Hematopoietic multipotent progenitor cell treated with erythropoietin and hydrocortisone succinate and interleukin-3 and kit ligand, for 15 days (in vitro differentiated cells): ENCODE results near the gene BTRC.

Experiments
- DNase-seq: peaks from one replicate; pipeline ENCODE4 v3.0.0-alpha.2; 2015; ENCODE audit warnings: low spot score

Gene BTRC

DNA sequence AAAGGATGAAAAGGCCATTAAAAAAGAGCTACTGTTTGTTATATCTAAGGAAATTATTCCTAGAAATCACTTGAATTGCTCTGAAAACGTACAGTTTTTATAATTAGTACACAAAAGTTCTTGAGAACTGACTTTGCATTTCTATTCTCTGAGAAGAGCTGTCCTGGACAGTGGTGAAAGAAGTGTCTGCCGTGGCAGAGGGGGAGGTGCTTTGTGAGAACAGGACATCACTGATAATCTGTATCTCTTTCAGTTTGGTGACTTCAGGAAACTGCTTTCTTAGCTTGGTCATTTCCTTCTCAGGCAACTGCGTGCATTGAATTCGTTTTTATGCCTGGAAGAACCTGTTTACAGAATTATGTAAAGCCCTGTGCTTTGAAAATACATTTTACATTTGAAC lies 182.0 kb downstream of the BTRC start:
- peak; percentile 19 for DNase-seq

DNA sequence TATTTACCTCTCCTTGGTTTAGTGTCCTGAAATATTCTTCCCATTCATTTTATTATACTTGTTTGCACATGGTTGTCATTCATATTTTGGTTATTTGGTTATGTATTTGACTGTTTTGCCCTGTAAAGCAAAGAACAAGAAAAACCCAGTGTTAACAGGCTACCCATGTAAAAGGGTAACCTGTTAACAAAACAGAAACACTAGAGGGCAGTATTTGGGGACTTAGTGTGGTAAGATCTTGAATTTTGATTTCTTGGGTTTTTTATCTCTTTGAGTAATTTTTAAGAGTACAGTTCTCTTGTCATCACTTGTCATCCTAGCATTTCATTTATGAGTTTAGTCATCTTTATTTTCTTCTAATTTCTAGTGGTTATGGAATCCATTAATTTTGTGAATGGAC lies 182.8 kb downstream of the BTRC start:
- DNase-seq = peak; percentile 77

DNA sequence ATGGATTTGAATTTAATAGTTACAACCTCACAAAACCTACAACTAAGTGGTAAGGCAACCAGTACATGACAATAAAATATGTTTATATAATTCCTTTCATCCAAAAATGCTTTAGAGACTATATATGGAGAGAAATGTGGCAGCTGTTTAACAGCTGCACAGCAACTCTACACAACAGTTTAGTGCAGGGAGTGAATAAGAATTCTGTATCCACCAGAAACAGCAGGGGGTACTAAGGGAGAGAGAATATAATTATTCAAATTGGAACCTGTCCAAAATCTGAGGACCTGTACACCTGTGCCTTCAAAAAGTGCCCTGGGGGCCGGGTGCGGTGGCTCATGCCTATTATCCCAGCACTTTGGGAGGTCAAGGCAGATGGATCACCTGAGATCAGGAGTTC lies 184.5 kb downstream of the BTRC start:
- no peak for DNase-seq

DNA sequence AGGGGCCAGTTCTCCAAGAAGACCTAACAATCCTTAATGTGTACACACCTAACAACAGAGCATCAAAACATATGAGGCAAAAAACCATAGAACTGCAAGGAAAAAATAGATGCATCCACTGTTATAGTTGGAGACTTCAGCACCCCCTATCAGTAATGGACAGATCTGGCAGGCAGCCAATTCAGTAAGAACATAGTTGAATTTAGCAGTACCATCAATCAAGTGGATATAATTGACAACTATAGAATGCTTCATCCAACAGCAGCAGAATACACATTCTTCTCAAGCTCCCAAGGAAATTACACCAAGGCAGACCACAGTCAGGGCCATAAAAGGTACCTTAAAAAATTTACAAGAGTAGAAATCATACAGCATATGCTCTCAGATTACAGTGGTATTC lies 191.9 kb downstream of the BTRC start:
- peak; percentile 80 for DNase-seq

DNA sequence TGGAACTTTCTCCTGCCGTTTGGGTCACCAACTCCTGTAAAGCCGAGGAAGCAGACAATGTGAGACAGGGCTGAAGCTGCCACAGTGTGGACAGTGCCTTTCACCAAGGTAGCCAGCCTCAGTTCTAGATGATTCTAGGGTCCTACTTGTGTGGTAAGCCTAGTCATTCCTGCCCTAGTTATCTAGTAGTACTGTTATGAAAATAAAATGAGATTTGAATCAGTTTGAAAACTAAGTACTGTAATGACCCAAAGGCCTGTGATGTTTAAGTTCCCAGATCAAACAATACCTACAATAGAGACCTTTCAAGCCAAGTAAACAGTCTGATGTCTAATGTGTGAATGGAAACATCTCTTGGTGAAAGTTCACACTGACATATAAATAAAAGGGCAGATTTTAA lies 197.0 kb downstream of the BTRC start:
- no peak for DNase-seq

DNA sequence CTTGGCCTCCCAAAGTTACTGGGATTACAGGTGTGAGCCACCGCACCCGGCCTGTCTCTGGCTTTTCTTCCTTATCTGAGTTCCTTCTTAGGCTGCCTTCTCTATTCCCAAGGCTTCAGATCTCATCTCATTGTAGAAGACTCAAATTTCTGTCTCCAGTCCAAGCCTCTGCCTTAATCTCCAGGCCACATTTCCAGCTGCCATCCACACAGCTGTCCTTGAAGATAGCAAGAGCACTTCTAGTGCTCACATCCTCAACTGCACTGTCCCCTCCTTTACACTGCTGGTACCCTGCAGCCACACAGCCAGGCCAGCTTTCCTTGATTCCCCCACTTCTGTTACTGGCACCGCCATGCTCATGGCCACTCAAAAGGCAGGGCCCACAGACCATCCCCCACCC lies 198.5 kb downstream of the BTRC start:
- DNase-seq = peak; percentile 34

DNA sequence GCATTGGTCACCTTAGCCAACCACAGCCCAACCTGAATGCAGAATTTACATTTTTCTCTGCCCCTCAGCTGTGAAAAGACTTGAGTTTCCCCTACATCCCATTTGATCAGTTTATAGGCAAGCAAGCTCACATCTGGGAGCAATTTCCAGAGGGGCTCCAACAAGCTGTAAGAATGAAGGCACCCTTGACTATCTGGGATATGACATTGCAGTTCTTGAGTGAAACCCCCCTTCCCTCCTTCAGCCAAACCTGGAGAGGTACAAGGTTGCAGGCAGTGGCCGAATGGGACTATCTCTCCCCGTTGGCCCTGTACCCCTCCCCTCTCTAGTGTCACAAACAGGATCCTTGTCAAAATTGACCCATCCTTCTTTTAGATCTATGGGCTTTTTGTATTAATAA lies 203.6 kb downstream of the BTRC start:
- no peak for DNase-seq

DNA sequence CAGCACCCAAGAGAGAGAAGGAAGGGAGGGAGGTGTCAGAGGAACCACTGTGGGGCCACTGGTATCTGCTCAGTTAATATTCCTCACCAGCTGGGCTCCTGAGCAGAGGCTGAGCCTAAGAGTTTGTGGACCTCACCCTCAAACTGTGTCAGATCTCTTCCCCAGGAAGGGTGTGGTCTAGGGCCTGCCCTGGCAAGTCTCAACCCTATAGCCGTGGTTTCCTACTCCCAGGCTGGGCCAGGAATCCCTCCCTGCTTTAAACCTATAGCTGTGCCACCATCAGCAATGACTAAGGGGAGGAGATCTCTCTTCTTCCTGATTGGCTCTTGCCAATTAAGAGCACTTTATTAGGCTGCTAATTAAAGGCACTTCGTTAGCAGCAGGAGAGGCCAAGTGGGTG lies 204.2 kb downstream of the BTRC start:
- peak; percentile 72 for DNase-seq

DNA sequence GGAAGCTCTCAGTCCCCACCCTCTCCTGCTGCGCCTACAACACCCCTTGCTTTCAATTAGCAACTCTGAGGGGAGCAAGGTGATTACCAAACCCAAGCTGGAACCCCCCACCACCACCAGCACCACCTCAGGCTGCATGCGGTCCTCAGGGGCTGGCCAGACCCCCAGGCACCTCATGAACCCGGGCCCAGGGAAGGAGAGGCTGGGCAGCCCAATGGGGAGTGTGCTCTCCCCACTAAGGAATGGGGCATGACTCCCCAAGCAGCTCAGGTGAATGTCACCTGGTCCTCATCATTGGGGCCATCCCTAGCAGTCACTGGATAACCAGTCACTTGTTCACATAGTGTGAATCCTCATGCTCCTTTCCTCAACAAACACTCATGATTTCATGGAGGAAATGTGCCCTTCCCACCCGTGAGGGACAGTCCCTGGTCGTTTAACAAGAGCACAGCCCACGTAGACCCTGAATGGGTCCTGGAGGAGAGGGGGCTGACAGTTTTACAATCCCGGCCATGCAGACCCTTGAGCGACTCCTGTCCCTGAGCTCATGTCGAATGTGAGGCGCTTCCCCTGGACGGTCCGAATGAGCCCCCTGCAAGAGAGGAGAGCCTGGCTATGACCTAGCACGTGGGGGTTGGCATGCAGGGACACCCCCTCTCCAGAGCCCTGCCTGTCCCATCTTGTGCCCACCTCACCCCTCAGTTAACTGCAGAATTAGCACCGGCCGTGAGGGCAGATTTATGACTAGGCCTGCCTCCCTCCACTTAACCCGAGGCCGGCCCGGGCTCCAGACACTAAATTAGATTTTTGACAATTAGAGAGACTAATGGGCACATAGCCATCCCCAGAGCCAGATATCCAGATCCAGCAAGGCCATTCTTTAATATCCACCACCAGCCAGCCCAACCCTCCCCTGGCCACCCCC lies 205.0 kb downstream of the BTRC start:
- DNase-seq = no peak

DNA sequence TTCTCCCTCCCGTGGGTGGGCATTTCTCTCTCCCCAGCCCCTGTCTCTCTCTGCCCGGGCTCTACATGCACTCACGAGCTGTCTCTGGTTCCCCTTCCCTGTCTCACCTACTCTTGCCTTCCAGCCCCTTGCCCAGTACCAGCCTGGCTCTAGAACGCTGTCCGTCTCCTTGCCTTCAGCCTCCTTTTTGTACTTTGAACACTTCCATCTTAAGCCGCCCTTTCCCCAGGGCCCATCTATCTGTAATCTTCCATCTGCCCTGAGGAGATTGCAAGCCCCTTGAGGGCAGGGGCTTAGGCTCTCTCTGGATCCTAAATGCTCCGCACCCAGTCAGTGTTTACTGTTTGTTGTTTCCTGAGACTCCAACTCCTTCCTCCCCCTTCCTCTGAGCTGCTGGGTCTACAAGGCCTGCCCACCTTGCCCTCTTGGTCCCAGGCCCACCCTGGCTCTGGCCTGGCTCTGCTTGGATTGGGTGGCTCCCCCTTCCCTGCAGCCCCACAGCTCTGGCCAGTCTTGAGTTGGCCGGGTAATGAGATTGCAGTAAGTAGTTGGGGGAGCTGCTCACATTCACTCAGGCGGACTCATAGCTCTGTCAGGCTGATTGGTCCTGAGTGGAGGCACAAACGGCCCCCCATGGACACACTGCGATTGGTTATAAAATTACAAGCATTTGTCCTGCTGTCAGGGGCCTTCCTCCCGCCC lies 205.8 kb downstream of the BTRC start:
- no peak for DNase-seq

DNA sequence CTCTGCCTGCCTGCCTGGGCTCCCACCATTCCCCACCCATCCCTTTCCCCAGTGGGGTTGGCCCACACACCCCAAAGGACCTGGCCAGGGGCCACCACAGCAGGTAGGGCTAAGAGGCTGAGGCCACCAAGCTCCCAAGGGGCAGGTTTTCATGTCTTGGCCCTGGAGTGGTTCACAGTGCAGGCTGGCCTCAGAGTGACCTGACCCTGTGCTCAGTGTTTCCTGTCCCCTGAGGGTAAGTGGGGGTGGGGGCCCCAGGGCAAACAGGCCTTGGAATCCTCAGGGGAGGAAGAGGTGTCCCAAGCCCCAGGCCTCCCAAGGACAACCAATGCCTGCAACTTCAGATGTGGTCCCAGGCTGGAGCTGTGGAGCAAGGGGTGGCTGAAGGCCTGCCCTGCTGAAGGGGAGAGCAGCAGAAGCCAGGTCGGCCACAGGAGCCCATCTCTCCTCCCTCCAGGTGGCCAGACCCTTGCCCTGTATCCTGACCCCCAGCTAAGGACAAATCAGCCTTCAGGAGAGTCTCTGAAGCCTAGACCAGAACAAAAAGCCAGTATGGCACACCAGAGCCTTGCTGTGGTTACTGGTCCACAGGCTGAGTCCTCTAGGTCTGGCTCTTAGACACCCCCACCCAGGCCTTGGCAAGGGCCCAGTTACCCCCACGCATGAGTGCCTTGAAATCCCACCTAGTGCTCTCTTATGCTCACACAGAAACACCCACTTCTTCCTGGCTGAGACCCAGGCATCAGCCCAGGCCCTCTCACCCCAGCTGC lies 206.5 kb downstream of the BTRC start:
- DNase-seq = no peak

DNA sequence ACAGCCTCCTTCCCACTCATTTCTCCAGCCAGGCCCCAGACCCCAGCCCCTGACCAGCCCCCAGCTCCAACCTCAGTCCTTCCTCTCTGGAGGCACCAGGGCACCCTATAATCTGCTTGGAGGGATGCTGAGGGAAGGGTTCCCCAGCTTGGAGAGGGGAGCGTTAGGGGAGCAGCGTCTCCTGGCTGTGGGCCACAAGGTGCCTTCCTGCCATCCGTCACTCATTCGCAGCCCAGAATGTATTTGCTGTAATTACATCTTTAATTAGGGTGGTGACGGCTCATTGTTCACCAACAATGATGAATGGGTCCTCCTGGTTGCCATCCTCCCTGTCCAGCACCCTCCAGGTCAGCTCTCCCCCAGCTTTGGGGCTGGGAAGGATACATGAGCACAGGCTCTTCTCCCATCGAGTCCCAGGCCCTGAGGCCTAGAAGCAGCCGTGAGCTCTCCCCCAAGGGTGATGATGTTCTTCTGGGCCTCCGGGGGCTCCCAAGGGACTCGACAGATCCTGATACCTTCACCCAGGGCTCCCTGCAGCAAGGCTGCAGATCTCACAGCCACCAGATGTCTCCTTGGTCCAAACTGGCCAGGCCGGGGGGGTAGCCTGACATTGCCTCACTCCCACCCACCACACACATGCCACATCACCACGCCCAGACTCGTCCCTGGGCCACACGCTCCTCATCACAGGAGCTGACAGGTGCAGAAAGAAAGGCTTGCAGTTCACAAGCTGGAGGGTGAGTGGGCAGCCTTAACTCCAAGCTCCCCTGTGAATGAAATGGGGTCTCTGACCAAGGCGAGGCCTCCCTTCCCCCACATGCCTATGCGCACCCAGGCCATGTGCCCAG lies 207.3 kb downstream of the BTRC start:
- no peak for DNase-seq

DNA sequence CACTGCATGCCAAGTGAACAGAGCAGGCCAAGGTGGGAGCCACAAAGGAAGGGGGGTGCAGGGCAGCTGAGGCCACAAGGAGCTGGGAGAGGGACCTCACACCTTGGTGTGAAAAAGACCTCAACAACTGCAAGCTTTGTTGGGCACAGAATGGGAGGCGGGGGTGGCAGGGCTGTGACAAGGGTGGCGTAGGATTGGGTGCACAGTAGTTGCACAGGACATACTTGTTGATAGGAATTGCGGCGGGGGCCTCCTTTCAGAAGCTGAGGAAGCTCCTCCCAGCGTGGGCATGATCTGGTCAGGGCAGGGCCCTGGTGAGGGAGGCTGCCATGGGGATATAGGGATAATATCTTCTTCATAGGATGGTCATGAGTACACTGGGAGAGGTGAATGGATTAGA lies 208.3 kb downstream of the BTRC start:
- no peak for DNase-seq

DNA sequence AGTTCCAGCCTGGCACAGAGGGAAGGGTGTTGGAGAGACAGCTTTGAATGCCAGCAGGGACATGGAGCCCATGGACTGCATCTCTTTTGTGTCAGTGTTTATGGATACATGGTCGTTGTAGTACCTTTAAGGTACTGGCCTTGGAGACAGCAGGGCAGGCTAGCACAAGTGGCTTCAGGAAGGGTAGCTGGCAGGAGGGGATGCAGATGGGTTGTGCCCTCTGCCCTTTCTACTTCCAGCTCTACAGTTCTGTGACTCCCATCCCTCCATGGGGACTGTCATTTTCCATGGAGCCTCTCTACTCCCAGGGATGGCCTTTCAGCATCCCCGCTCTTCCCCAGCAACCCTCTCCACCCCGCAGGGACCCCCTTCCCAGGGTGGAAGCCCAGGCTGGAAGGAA lies 209.0 kb downstream of the BTRC start:
- DNase-seq = no peak

DNA sequence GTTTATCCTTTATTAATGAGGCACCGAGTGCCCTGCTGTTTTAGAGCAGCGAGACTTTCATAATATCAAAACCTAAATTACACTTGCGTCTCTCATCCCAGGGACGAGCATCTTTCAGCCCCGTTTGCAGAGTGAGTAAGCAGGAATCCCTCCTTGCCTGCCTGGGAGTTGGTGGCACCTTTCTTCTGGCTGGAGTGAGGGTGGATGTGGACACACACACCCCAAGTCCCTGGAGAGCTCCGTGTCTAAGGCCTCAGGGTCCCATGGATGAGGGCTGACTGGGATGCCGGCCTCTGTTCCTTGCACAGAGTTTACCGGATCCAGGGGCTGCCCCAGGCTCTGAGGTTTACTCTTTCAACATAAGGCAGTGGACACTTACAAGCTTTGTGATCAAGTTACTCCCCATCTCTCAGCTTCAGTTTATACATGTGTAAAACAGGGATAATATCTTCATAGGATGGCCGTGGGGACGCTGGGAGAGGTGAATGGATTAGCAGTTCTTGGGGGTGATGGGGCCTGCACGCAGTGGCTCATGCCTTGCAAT lies 209.6 kb downstream of the BTRC start:
- no peak for DNase-seq

DNA sequence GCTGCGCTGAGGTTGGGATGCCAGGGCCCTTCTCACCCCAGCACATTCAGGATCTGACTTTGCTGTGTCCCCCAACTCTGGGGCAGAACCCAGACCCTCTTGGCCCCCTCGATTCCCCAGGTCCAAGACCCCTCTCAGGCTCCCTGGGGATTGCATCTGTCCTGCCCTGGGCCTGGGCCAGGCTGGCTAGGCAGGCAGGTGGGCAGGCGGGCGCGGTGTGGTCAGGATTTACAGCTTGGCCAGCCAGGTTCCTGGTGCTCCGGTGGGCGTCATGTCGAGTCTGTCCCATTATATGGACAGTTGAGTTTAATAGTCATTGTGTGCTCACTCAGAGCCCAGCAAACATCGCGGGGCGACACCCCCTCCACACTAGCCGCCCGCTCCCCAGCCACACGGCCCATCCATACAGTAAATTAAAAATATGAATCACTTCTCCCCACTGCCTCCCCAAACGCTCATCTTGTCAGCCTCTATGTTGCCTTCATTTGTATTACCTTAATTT lies 210.6 kb downstream of the BTRC start:
- no peak for DNase-seq

DNA sequence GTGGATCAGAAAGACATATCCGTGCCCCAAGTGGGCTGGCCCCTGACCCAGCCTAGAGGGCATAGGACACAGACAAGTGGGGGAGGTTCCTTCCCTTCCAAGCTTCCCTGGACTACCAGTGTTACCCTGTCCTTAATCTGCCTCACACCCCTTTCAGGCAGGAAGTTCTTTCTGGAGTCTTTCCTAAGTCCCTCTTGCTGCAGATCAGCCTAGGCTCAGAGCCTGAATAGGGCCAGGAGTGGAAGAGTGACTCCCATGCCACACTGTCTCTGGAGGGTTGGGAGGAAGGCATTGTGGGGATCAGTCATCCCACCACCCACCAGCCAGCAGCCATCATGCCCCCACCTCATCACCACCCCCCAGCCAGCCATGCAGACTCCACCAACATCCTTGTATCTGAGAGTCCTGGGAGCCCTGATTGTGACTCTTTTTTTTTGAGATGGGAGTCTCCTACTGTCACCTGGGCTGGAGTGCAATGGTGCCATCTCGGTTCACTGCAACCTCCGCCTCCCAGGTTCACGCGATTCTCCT lies 211.5 kb downstream of the BTRC start:
- no peak for DNase-seq

DNA sequence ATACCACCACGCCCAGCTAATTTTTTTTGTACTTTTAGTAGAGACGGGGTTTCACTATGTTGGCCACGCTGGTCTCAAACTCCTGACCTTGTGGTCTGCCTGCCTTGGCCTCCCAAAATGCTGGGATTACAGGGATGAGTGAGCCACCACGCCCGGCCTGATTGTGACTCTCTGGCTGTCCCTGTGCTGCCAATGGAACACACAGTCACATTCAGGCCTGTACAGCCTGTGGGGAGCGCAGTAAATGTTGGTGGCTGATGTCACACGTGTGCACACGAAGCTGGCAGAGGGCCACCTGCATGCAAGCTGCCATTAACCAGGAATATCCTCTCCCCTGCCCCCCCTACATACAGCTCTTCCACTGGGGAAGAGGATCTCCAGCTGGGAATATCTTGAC lies 212.0 kb downstream of the BTRC start:
- DNase-seq = no peak

DNA sequence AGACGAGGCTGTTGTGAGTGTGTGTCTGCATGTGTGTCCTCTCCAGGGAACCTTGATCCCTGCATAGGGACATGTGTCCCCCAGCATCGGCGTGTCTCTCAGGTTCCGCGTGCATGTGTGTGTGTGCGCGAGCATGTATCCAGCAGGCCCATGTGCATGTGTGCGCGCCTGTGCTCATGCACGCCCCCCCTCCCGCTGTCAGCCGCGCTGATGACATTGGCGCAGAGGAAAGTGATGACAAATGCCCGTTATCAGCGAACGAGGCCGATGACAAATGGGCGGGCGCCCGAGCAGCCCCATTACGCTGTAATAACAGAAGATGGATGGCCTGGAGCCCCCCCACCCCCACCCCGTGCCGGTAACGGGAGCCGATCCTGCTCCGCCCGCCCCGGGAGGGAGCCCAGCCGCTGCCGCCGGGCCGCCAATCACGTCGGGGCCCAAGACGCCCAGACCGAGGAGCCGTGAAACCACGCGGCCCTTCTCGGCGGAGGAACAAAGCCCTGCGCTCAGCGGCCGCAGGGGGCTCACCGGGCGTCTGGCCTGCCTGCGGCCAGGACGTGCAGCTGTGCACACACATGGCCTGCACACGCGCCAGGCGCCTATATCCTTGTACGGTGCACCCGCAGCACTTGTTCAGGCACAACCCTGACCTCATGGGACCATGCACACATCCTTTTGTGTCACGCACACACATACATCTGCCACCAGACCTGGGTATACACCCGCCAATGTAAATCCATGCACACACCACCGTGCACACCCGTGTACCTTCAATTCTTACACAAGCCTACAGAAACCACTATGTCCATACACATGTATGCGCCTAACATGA lies 212.6 kb downstream of the BTRC start:
- DNase-seq = peak; percentile 50
